GM18519 (cell line): Measurements from ENCODE around the gene FKBP5.
"Not testable (repeated sequence)": the region's sequence is repeated elsewhere in the genome, so short reads cannot be mapped to it uniquely, and the experiment has no call there.

Experiments used
- ATAC-seq: cut with Tn5 transposase; IDR thresholded peaks from one replicate; pipeline ENCODE4 v1.9.1; 2021; ENCODE audit warnings: mild to moderate bottlenecking, moderate library complexity; ENCODE audit not compliant: unreplicated experiment, low FRiP score

Gene FKBP5

GRCh38 chr6:35626401-35626800 lies 62.3 kb downstream of the FKBP5 start:
- no peak for ATAC-seq

GRCh38 chr6:35624341-35625070 lies 64.2 kb downstream of the FKBP5 start:
- no peak for ATAC-seq

- no peak for ATAC-seq
Measured at GRCh38 chr6:35622283-35622682, 66.4 kb downstream of the FKBP5 start.

- ATAC-seq, result no peak
Measured at GRCh38 chr6:35620706-35621105, 68.0 kb downstream of the FKBP5 start.

GRCh38 chr6:35613762-35614161 lies 75.0 kb downstream of the FKBP5 start:
- ATAC-seq, result no peak

GRCh38 chr6:35611240-35611639 lies 77.5 kb downstream of the FKBP5 start:
- ATAC-seq, result no peak

GRCh38 chr6:35610830-35611229 lies 77.9 kb downstream of the FKBP5 start:
- no peak for ATAC-seq

GRCh38 chr6:35609588-35609987 lies 79.1 kb downstream of the FKBP5 start:
- ATAC-seq, result no peak

- no peak for ATAC-seq
Measured at GRCh38 chr6:35607517-35608233, 81.0 kb downstream of the FKBP5 start.

- no peak for ATAC-seq
Measured at GRCh38 chr6:35605600-35605999, 83.1 kb downstream of the FKBP5 start.

GRCh38 chr6:35603326-35604202 lies 85.2 kb downstream of the FKBP5 start:
- ATAC-seq, result no peak

GRCh38 chr6:35602133-35602946 lies 86.4 kb downstream of the FKBP5 start:
- ATAC-seq, result no peak

GRCh38 chr6:35601331-35602132 lies 87.2 kb downstream of the FKBP5 start:
- ATAC-seq, result no peak

GRCh38 chr6:35600659-35601125 lies 88.0 kb downstream of the FKBP5 start:
- ATAC-seq, result no peak

GRCh38 chr6:35599761-35600658 lies 88.7 kb downstream of the FKBP5 start:
- no peak for ATAC-seq

GRCh38 chr6:35598621-35599020 lies 90.1 kb downstream of the FKBP5 start:
- not testable (repeated sequence) for ATAC-seq

- ATAC-seq, result no peak
Measured at GRCh38 chr6:35596448-35597442, 92.0 kb downstream of the FKBP5 start.
